MCF 10A (cell line): Measurements from ENCODE around the gene FAM185A. TPM values are rescaled to one million over a fixed set of nuclear protein-coding genes. Genes with fewer than 3 reads are reported as not detected.

Source experiments
- BruUV-seq: library from RNA; stranded (reverse); fragments of 400-500 nt; replicated peaks from 2 replicates; lab custom pipeline; 2021; lab: Mats Ljungman, UMichigan
- CTCF ChIA-PET: fragments of 300-600 bp; sonication (Branson Sonifier 250); formaldehyde crosslinking; extraction: SDS; loops from one replicate; lab custom pipeline; 2021; ENCODE audit warnings: antibody characterized with exemption, inconsistent platforms; lab: Yijun Ruan, JAX
- POLR2A ChIA-PET: fragments of 300-600, 350-650 bp; sonication (Branson Sonifier 250); formaldehyde crosslinking; extraction: SDS; loops from one replicate; lab custom pipeline; 2020; ENCODE audit warnings: antibody characterized with exemption, inconsistent platforms; lab: Yijun Ruan, JAX
- DNase-seq: peaks from one replicate; pipeline ENCODE4 v3.0.0-alpha.2; 2018; ENCODE audit not compliant: unreplicated experiment
- H3K27ac Mint-ChIP-seq: one replicate; pipeline ENCODE4 v1.8.0; 2022; ENCODE audit warnings: mild to moderate bottlenecking, low read depth, mixed read lengths; ENCODE audit not compliant: unreplicated experiment
- H3K27me3 Mint-ChIP-seq: one replicate; pipeline ENCODE4 v1.8.0; 2022; ENCODE audit warnings: mixed read lengths; ENCODE audit not compliant: insufficient read depth, unreplicated experiment
- H3K36me3 Mint-ChIP-seq: one replicate; pipeline ENCODE4 v1.8.0; 2022; ENCODE audit warnings: mild to moderate bottlenecking, moderate library complexity, mixed read lengths; ENCODE audit not compliant: insufficient read depth, unreplicated experiment
- H3K4me1 Mint-ChIP-seq: one replicate; pipeline ENCODE4 v1.8.0; 2022; ENCODE audit warnings: mixed read lengths; ENCODE audit not compliant: insufficient read depth, unreplicated experiment
- H3K4me3 Mint-ChIP-seq: one replicate; pipeline ENCODE4 v1.8.0; 2022; ENCODE audit warnings: mild to moderate bottlenecking, moderate library complexity, mixed read lengths; ENCODE audit not compliant: unreplicated experiment
- H3K9me3 Mint-ChIP-seq: one replicate; pipeline ENCODE4 v1.8.0; 2022; ENCODE audit warnings: mixed read lengths; ENCODE audit not compliant: unreplicated experiment
- intact Hi-C: fragments of 100-400 bp; cut with micrococcal nuclease; formaldehyde crosslinking; loops from 2 replicates; pipeline ENCODE4 v1.14.1; 2022
- total RNA-seq: library from RNA; stranded (reverse); gene quantifications from 2 replicates; pipeline ENCODE4 v1.2.3, GENCODE V29; 2022
- TF ChIP-seq, protein P1 (sequence below): fragments of 200-600 bp; IDR thresholded peaks from one replicate; pipeline ENCODE4 v1.8.0; 2022; ENCODE audit warnings: antibody characterized with exemption, mild to moderate bottlenecking; ENCODE audit not compliant: unreplicated experiment

The FAM185A gene
- total RNA-seq, 1 experiment from 2014 or later = 8.9 TPM

DNA sequence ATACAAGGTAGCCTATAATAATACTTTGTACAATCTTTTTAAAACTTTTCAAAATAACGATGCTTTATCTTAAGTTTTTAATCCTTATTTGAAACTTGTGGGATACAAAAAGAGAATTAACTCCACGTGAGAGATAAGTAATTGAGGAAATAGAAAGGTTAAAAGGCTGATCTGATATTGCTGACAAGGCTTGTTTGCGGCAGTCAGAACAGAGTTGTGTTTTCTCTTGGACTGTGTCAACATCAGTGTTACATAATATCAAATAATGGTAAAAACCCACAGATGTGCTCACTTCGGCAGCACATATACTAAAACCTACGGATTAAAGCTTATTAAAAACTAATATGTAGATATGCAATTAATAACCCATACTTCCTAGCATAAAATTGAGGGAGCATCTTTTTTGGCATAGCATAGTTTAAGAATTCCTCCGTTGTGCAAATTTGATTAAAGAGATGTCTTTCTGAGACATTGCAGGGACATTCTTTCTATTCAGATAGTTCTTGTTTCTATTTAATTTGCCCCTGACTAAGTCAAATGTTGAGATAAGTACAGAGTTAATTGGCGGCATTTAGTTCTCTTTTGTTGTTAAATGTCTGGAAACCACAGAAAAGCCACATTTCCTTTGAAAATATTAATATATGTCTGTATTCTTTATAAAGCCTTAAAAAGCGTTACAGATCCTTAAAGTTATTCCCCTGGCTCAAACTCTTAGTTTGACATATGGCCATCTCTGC is 63.3 kb downstream of the FAM185A start:
- H3K4me1 Mint-ChIP-seq = peaks cover 9% of the 10 kb centered on the region
- no peaks in the 10 kb centered on the region for H3K27me3 Mint-ChIP-seq
- TF ChIP-seq, protein P1, sequence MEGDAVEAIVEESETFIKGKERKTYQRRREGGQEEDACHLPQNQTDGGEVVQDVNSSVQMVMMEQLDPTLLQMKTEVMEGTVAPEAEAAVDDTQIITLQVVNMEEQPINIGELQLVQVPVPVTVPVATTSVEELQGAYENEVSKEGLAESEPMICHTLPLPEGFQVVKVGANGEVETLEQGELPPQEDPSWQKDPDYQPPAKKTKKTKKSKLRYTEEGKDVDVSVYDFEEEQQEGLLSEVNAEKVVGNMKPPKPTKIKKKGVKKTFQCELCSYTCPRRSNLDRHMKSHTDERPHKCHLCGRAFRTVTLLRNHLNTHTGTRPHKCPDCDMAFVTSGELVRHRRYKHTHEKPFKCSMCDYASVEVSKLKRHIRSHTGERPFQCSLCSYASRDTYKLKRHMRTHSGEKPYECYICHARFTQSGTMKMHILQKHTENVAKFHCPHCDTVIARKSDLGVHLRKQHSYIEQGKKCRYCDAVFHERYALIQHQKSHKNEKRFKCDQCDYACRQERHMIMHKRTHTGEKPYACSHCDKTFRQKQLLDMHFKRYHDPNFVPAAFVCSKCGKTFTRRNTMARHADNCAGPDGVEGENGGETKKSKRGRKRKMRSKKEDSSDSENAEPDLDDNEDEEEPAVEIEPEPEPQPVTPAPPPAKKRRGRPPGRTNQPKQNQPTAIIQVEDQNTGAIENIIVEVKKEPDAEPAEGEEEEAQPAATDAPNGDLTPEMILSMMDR = no peak
- ChIA-PET CTCF (no interaction called here), POLR2A (no interaction called here)
- H3K4me3 Mint-ChIP-seq = no peak overlapping the region
- no TSS peak for BruUV-seq
- no peaks in the 10 kb centered on the region for H3K9me3 Mint-ChIP-seq
- DNase-seq = no peak
- intact Hi-C loops = no loop called here
- H3K36me3 Mint-ChIP-seq = peaks cover 13% of the 10 kb centered on the region
- H3K27ac Mint-ChIP-seq = no peak overlapping the region

DNA sequence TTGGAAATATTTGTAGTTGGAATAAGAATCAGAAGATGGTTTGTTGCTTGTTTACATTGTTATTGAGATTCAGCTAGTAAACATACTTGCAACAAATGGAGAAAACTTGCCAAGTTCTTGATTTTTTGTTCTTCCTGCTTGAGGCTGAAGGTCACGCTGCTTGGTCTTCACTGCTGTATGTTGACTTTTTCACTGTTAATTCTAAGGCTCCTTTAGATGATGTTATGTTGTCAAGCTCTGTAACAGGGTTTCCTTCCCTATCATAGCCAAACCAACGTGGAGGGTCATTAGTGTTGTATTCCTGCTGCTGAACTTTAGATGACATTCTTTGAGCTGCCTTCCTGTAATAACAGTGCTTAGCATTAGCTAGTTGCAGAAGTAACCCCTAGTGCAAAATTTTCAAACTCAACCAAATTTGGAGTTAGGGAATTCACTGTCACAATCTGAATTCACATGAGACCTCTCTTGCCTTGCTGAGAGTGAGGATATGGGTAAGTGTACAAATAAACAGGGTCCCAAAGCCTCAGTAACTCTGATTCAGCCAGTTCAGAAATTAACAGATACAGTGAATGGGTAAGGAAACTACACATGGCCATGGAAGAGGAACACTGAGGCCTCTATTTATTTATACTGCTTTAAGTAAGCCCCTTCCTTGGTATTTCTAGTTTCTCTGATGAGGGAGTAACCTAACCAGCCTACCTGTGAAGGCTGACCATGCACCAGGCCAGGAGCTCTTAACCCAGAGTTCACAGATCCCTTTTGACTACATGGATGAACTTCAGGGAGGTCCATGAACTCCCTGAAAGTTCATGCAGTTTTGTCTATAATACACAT is 64.6 kb downstream of the FAM185A start:
- Mint-ChIP-seq H3K4me1 (peaks cover 9% of the 10 kb centered on the region), H3K4me3 (no peak overlapping the region), H3K36me3 (peaks cover 17% of the 10 kb centered on the region), H3K27ac (no peak overlapping the region), H3K9me3 (no peaks in the 10 kb centered on the region), H3K27me3 (no peaks in the 10 kb centered on the region)
- ChIA-PET POLR2A (interaction anchor here (0.6 kb wide), 1 partner anchor 182 kb away, joined by 3 read pairs; no protein-coding TSS in a partner anchor), CTCF (interaction anchor here (0.6 kb wide), 1 partner anchor 22 kb away, joined by 3 read pairs; no protein-coding TSS in a partner anchor)
- TF ChIP-seq, protein P1 = no peak
- no peak for DNase-seq
- BruUV-seq = no TSS peak
- intact Hi-C loops = no loop called here

DNA sequence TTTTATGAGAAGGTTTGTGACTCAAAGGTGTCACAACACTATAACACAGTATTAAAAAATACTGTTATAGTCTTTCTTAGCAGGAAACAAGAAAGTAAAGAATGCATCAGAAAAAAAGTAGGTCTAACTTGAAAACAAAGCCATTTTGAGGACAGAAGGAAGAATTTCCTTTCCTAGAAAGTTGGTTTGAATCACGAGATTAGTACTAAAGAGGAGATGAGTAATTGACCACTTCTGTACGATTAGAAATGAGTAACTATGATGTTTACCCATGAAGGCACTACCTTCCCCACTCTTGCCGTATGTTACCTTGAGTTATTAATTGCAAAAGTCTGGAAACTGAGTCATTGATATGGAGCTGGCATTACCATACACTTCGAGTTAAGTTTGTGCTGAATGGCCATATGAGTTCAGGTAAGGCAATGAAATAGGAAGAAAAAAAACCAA is 65.2 kb downstream of the FAM185A start:
- BruUV-seq = no TSS peak
- Mint-ChIP-seq H3K36me3 (peaks cover 17% of the 10 kb centered on the region), H3K27ac (no peak overlapping the region), H3K4me3 (no peak overlapping the region), H3K27me3 (no peaks in the 10 kb centered on the region), H3K4me1 (peaks cover 9% of the 10 kb centered on the region), H3K9me3 (no peaks in the 10 kb centered on the region)
- CTCF ChIA-PET = no interaction called here
- TF ChIP-seq, protein P1 = no peak
- intact Hi-C loops = no loop called here
- POLR2A ChIA-PET = no interaction called here
- peak; percentile 13 for DNase-seq
